ENCODE results near the gene KATNB1. TPM values are rescaled to one million over a fixed set of nuclear protein-coding genes. Genes with fewer than 3 reads are reported as not detected.
A peak's percentile ranks its signal among the peaks of the same experiment; 100 is the strongest.

Gene KATNB1
- total RNA-seq, 1 experiment from 2014 or later = 30.6 TPM

- Mint-ChIP-seq H3K4me3 (ENCODE audit: unreplicated experiment) (no peak overlapping the region), H3K27ac (ENCODE audit: low read depth, unreplicated experiment) (no peak overlapping the region), H3K27me3 (ENCODE audit: insufficient read depth, unreplicated experiment) (no peaks in the 10 kb centered on the region), H3K36me3 (ENCODE audit: insufficient read depth, unreplicated experiment) (no peaks in the 10 kb centered on the region), H3K4me1 (ENCODE audit: insufficient read depth, unreplicated experiment) (no peaks in the 10 kb centered on the region), H3K9me3 (ENCODE audit: unreplicated experiment) (no peaks in the 10 kb centered on the region)
- intact Hi-C loops (cut with micrococcal nuclease) = no loop called here
- TF ChIP-seq CTCF (IDR thresholded peaks at IDR 0.05; ENCODE audit: unreplicated experiment) = no peak
- CTCF ChIA-PET = interaction anchor here (1.5 kb wide), 1 partner anchor 146 kb away, joined by 7 read pairs; no protein-coding TSS in a partner anchor
- BruUV-seq (replicated peaks) = no TSS peak
- POLR2A ChIA-PET = no interaction called here
- no peak for DNase-seq (ENCODE audit: unreplicated experiment)
These were observed 13.4 kb upstream of the KATNB1 start for GRCh38 chr16:57722210-57722499.

GRCh38 chr16:57722651-57723050 lies 12.9 kb upstream of the KATNB1 start:
- Mint-ChIP-seq H3K36me3 (ENCODE audit: insufficient read depth, unreplicated experiment) (no peaks in the 10 kb centered on the region), H3K27ac (ENCODE audit: low read depth, unreplicated experiment) (no peak overlapping the region), H3K27me3 (ENCODE audit: insufficient read depth, unreplicated experiment) (no peaks in the 10 kb centered on the region), H3K9me3 (ENCODE audit: unreplicated experiment) (no peaks in the 10 kb centered on the region), H3K4me3 (ENCODE audit: unreplicated experiment) (no peak overlapping the region), H3K4me1 (ENCODE audit: insufficient read depth, unreplicated experiment) (no peaks in the 10 kb centered on the region)
- no peak for DNase-seq (ENCODE audit: unreplicated experiment)
- no TSS peak for BruUV-seq (replicated peaks)
- intact Hi-C loops (cut with micrococcal nuclease) = no loop called here
- no peak for TF ChIP-seq CTCF (IDR thresholded peaks at IDR 0.05; ENCODE audit: unreplicated experiment)
- ChIA-PET CTCF (interaction anchor here (0.8 to 1.5 kb wide), 2 partner anchors 72 to 146 kb away, joined by 3 to 7 read pairs; no protein-coding TSS in a partner anchor), POLR2A (no interaction called here)

- TF ChIP-seq CTCF (IDR thresholded peaks at IDR 0.05; ENCODE audit: unreplicated experiment) = no peak
- Mint-ChIP-seq H3K9me3 (ENCODE audit: unreplicated experiment) (no peaks in the 10 kb centered on the region), H3K27me3 (ENCODE audit: insufficient read depth, unreplicated experiment) (no peaks in the 10 kb centered on the region), H3K4me1 (ENCODE audit: insufficient read depth, unreplicated experiment) (no peaks in the 10 kb centered on the region), H3K36me3 (ENCODE audit: insufficient read depth, unreplicated experiment) (no peaks in the 10 kb centered on the region), H3K4me3 (ENCODE audit: unreplicated experiment) (no peak overlapping the region), H3K27ac (ENCODE audit: low read depth, unreplicated experiment) (no peak overlapping the region)
- POLR2A ChIA-PET = no interaction called here
- intact Hi-C loops (cut with micrococcal nuclease) = no loop called here
- CTCF ChIA-PET = interaction anchor here (0.8 to 1.5 kb wide), 2 partner anchors 73 to 147 kb away, joined by 3 to 7 read pairs; no protein-coding TSS in a partner anchor
- peak; percentile 13 for DNase-seq (ENCODE audit: unreplicated experiment)
- BruUV-seq (replicated peaks) = no TSS peak
These were observed 12.4 kb upstream of the KATNB1 start for GRCh38 chr16:57723170-57723569.

GRCh38 chr16:57724531-57724930 lies 11.0 kb upstream of the KATNB1 start:
- CTCF ChIA-PET = interaction anchor here (0.6 kb wide), 1 partner anchor 393 kb away, joined by 4 read pairs; no protein-coding TSS in a partner anchor
- Mint-ChIP-seq H3K4me3 (ENCODE audit: unreplicated experiment) (no peak overlapping the region), H3K27me3 (ENCODE audit: insufficient read depth, unreplicated experiment) (no peaks in the 10 kb centered on the region), H3K36me3 (ENCODE audit: insufficient read depth, unreplicated experiment) (no peaks in the 10 kb centered on the region), H3K27ac (ENCODE audit: low read depth, unreplicated experiment) (no peak overlapping the region), H3K4me1 (ENCODE audit: insufficient read depth, unreplicated experiment) (no peaks in the 10 kb centered on the region), H3K9me3 (ENCODE audit: unreplicated experiment) (peaks cover 8% of the 10 kb centered on the region)
- no peak for TF ChIP-seq CTCF (IDR thresholded peaks at IDR 0.05; ENCODE audit: unreplicated experiment)
- intact Hi-C loops (cut with micrococcal nuclease) = no loop called here
- DNase-seq (ENCODE audit: unreplicated experiment) = no peak
- POLR2A ChIA-PET = no interaction called here
- no TSS peak for BruUV-seq (replicated peaks)

All from MCF 10A (cell line).